Ishikawa (cell line): ENCODE results near the gene SLC24A3.

Experiments used
- CEBPB ChIP-seq: IDR thresholded peaks from 2 replicates; pipeline ENCODE4 v1.6.1; 2012
- CREB1 ChIP-seq: IDR thresholded peaks from 2 replicates; pipeline ENCODE4 v1.6.1; 2012; ENCODE audit warnings: low read depth
- EP300 ChIP-seq: IDR thresholded peaks from 2 replicates; pipeline ENCODE4 v1.6.1; 2012; ENCODE audit warnings: borderline replicate concordance
- FOXM1 ChIP-seq: IDR thresholded peaks from 2 replicates; pipeline ENCODE4 v1.6.1; 2012; ENCODE audit warnings: low read depth, borderline replicate concordance
- NFIC ChIP-seq: IDR thresholded peaks from 2 replicates; pipeline ENCODE4 v1.6.1; 2012
- RAD21 ChIP-seq: IDR thresholded peaks from 2 replicates; pipeline ENCODE4 v1.6.1; 2012; ENCODE audit warnings: low read depth
- TAF1 ChIP-seq: IDR thresholded peaks from 2 replicates; pipeline ENCODE4 v1.6.1; 2012; ENCODE audit warnings: low read depth, mild to moderate bottlenecking
- TEAD4 ChIP-seq: IDR thresholded peaks from 2 replicates; pipeline ENCODE4 v1.6.1; 2012
- YY1 ChIP-seq: IDR thresholded peaks from 2 replicates; pipeline ENCODE4 v1.6.1; 2012; ENCODE audit warnings: low read depth
- TF ChIP-seq, protein P1 (sequence below): IDR thresholded peaks from 2 replicates; pipeline ENCODE4 v1.6.1; 2012; ENCODE audit warnings: low read depth, mild to moderate bottlenecking
- TF ChIP-seq, protein P2 (sequence below): IDR thresholded peaks from 2 replicates; pipeline ENCODE4 v1.6.1; 2012
- TF ChIP-seq, protein P3 (sequence below): IDR thresholded peaks from 2 replicates; pipeline ENCODE4 v1.6.1; 2012

DNA sequence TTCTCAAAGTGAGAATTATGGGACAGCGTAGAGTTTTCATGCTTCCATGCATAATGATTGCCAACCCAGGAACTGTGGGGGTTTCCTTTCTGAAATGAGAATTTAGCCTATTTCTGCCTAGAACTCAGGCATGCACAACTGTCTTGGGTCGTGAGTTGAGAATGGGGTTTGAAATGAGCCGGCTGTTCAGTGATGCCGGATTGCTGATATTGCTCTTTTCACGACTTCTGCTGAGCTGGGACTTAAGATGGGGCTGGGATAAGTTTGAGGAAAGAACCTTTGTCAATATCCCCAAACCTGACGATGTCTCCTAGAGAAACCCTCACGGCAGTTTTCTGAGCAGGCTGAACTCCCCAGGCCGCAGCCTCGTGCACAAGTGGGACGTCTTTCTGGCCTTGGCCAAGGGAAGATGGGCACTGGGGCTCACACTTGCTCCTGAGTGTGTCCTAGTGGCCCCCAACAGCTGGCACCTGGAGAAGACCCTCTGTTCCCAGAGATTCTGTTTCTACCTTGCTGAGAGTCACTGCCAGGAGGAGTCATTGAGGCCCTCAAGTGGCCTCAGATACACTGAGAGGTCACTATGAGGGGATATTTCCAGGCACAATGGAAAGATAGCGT is 511.5 kb downstream of the SLC24A3 start:
- TF ChIP-seq, protein P1, sequence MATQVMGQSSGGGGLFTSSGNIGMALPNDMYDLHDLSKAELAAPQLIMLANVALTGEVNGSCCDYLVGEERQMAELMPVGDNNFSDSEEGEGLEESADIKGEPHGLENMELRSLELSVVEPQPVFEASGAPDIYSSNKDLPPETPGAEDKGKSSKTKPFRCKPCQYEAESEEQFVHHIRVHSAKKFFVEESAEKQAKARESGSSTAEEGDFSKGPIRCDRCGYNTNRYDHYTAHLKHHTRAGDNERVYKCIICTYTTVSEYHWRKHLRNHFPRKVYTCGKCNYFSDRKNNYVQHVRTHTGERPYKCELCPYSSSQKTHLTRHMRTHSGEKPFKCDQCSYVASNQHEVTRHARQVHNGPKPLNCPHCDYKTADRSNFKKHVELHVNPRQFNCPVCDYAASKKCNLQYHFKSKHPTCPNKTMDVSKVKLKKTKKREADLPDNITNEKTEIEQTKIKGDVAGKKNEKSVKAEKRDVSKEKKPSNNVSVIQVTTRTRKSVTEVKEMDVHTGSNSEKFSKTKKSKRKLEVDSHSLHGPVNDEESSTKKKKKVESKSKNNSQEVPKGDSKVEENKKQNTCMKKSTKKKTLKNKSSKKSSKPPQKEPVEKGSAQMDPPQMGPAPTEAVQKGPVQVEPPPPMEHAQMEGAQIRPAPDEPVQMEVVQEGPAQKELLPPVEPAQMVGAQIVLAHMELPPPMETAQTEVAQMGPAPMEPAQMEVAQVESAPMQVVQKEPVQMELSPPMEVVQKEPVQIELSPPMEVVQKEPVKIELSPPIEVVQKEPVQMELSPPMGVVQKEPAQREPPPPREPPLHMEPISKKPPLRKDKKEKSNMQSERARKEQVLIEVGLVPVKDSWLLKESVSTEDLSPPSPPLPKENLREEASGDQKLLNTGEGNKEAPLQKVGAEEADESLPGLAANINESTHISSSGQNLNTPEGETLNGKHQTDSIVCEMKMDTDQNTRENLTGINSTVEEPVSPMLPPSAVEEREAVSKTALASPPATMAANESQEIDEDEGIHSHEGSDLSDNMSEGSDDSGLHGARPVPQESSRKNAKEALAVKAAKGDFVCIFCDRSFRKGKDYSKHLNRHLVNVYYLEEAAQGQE = no peak
- TF ChIP-seq EP300 (no peak), YY1 (no peak), CEBPB (no peak), TEAD4 (no peak), RAD21 (no peak), TAF1 (no peak), CREB1 (no peak), NFIC (no peak), FOXM1 (no peak)
- TF ChIP-seq, protein P2, sequence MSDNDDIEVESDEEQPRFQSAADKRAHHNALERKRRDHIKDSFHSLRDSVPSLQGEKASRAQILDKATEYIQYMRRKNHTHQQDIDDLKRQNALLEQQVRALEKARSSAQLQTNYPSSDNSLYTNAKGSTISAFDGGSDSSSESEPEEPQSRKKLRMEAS = no peak
- TF ChIP-seq, protein P3, sequence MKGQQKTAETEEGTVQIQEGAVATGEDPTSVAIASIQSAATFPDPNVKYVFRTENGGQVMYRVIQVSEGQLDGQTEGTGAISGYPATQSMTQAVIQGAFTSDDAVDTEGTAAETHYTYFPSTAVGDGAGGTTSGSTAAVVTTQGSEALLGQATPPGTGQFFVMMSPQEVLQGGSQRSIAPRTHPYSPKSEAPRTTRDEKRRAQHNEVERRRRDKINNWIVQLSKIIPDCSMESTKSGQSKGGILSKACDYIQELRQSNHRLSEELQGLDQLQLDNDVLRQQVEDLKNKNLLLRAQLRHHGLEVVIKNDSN = no peak
